Astrocyte (in vitro differentiated cells and primary cell): Measurements from ENCODE around the gene ATP2B3. TPM values are rescaled to one million over a fixed set of nuclear protein-coding genes. Genes with fewer than 3 reads are reported as not detected.

Experiments
- DNase-seq: peaks from one replicate; pipeline ENCODE4 v3.0.0-alpha.2; 2010; ENCODE audit warnings: low read depth
- FAIRE-seq: peaks from 2 replicates; lab custom pipeline; 2011; peaks lifted over from hg19 to GRCh38; lab: Jason Lieb, UNC
- H2AFZ ChIP-seq: 2 replicates; pipeline ENCODE4 v1.6.0; 2012; ENCODE audit warnings: low read depth, low read length, inconsistent platforms
- H3K27ac ChIP-seq: 2 replicates; pipeline ENCODE4 v1.5.1; 2011; ENCODE audit warnings: low read depth, low read length, inconsistent platforms
- H3K27me3 ChIP-seq: 2 replicates; pipeline ENCODE4 v1.6.0; 2011; ENCODE audit warnings: low read length, inconsistent platforms; ENCODE audit not compliant: insufficient read depth
- H3K36me3 ChIP-seq: 2 replicates; pipeline ENCODE4 v1.5.1; 2011; ENCODE audit warnings: low read length, inconsistent platforms; ENCODE audit not compliant: insufficient read depth
- H3K4me1 ChIP-seq: 2 replicates; pipeline ENCODE4 v1.5.1; 2011; ENCODE audit warnings: low read length, inconsistent platforms; ENCODE audit not compliant: insufficient read depth
- H3K4me2 ChIP-seq: 2 replicates; pipeline ENCODE4 v1.6.0; 2012; ENCODE audit warnings: low read length, inconsistent platforms
- H3K4me3 ChIP-seq: 2 replicates; pipeline ENCODE4 v1.5.1; 2011; ENCODE audit warnings: low read depth, mild to moderate bottlenecking, low read length, inconsistent platforms; ENCODE audit not compliant: insufficient read depth
- H3K79me2 ChIP-seq: 2 replicates; pipeline ENCODE4 v1.6.0; 2012; ENCODE audit warnings: mild to moderate bottlenecking, low read length, inconsistent platforms; ENCODE audit not compliant: insufficient read depth
- H3K9ac ChIP-seq: 2 replicates; pipeline ENCODE4 v1.6.0; 2012; ENCODE audit warnings: mild to moderate bottlenecking, low read length, inconsistent platforms
- H3K9me3 ChIP-seq: 2 replicates; pipeline ENCODE4 v1.5.1; 2012; ENCODE audit warnings: low read depth, mild to moderate bottlenecking, low read length, inconsistent platforms; ENCODE audit not compliant: insufficient read depth
- H4K20me1 ChIP-seq: 2 replicates; pipeline ENCODE4 v1.6.0; 2012; ENCODE audit warnings: low read length, inconsistent platforms; ENCODE audit not compliant: insufficient read depth
- H3K27ac Mint-ChIP-seq: one replicate; pipeline ENCODE4 v1.8.0; 2021; ENCODE audit warnings: mild to moderate bottlenecking, mixed read lengths; ENCODE audit not compliant: unreplicated experiment
- H3K27me3 Mint-ChIP-seq: one replicate; pipeline ENCODE4 v1.8.0; 2021; ENCODE audit warnings: low read depth, mixed read lengths; ENCODE audit not compliant: unreplicated experiment
- H3K36me3 Mint-ChIP-seq: one replicate; pipeline ENCODE4 v1.8.0; 2021; ENCODE audit warnings: low read depth, mixed read lengths; ENCODE audit not compliant: unreplicated experiment
- H3K4me1 Mint-ChIP-seq: one replicate; pipeline ENCODE4 v1.8.0; 2021; ENCODE audit warnings: low read depth, mixed read lengths; ENCODE audit not compliant: unreplicated experiment
- H3K4me3 Mint-ChIP-seq: one replicate; pipeline ENCODE4 v1.8.0; 2021; ENCODE audit warnings: mild to moderate bottlenecking, moderate library complexity, mixed read lengths; ENCODE audit not compliant: unreplicated experiment
- H3K9me3 Mint-ChIP-seq: one replicate; pipeline ENCODE4 v1.8.0; 2021; ENCODE audit warnings: mild to moderate bottlenecking, mixed read lengths; ENCODE audit not compliant: unreplicated experiment
- CTCF ChIP-seq: IDR thresholded peaks from 2 replicates; pipeline ENCODE4 v1.5.1; 2011; ENCODE audit warnings: low read depth, mild to moderate bottlenecking, inconsistent platforms, low read length, moderate library complexity; ENCODE audit not compliant: insufficient read depth
- EZH2 ChIP-seq: IDR thresholded peaks from 2 replicates; pipeline ENCODE4 v1.6.1; 2012; ENCODE audit warnings: mild to moderate bottlenecking, low read length, inconsistent platforms; ENCODE audit not compliant: insufficient read depth
- total RNA-seq: library from RNA; stranded (reverse); gene quantifications from 2 replicates; pipeline ENCODE4 v1.2.1, GENCODE V29; 2021

Gene ATP2B3
- total RNA-seq, 1 donor from 2014 or later = 0.52 TPM

DNA sequence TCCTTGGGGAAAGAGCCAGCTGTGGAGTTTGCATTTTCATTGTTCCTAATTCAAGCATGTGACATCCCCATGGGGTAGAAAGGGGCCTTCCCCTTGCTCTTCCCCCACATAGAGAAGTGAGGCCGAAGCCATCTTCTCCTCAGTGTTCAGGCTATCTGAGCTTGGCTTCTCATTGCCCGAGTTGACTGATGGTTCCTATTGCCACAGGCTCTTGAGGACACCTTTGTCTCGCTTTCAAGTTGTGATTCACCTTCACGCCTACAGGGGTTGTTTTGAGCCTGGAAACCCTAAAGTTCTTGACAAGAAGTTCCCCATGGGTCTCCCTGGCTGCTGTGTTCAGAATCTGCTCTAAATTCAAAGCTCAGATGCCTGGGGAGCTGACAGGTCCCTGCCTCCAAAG is 56.5 kb downstream of the ATP2B3 start:
- Mint-ChIP-seq H3K4me1 (no peaks in the 10 kb centered on the region), H3K4me3 (no peak overlapping the region), H3K27ac (no peak overlapping the region), H3K9me3 (no peaks in the 10 kb centered on the region), H3K36me3 (no peaks in the 10 kb centered on the region), H3K27me3 (peaks cover 19% of the 10 kb centered on the region)
- no peak overlapping the region for H3K4me3 ChIP-seq
- TF ChIP-seq EZH2 = no peak
- TF ChIP-seq CTCF = no peak
- no peak overlapping the region for H3K9ac ChIP-seq
- H3K4me2 ChIP-seq = no peak overlapping the region
- H4K20me1 ChIP-seq = no peaks in the 10 kb centered on the region
- DNase-seq = no peak
- no peaks in the 10 kb centered on the region for H3K27me3 ChIP-seq
- no peaks in the 10 kb centered on the region for H3K36me3 ChIP-seq
- no peak overlapping the region for H3K27ac ChIP-seq
- no peaks in the 10 kb centered on the region for H3K4me1 ChIP-seq
- H3K79me2 ChIP-seq = no peaks in the 10 kb centered on the region
- H3K9me3 ChIP-seq = no peaks in the 10 kb centered on the region
- FAIRE-seq = no peak
- no peak overlapping the region for H2AFZ ChIP-seq

- Histone ChIP-seq H3K9ac (no peak overlapping the region), H3K36me3 (no peaks in the 10 kb centered on the region), H3K9me3 (no peaks in the 10 kb centered on the region), H3K4me2 (no peak overlapping the region), H3K4me3 (no peak overlapping the region), H3K27ac (no peak overlapping the region), H3K79me2 (no peaks in the 10 kb centered on the region), H3K27me3 (no peaks in the 10 kb centered on the region), H2AFZ (no peak overlapping the region), H3K4me1 (no peaks in the 10 kb centered on the region), H4K20me1 (no peaks in the 10 kb centered on the region)
- no peak for TF ChIP-seq EZH2
- H3K27ac Mint-ChIP-seq = no peak overlapping the region
- no peak overlapping the region for H3K4me3 Mint-ChIP-seq
- no peaks in the 10 kb centered on the region for H3K36me3 Mint-ChIP-seq
- DNase-seq = no peak
- peaks cover 23% of the 10 kb centered on the region for H3K27me3 Mint-ChIP-seq
- FAIRE-seq = no peak
- no peaks in the 10 kb centered on the region for H3K4me1 Mint-ChIP-seq
- H3K9me3 Mint-ChIP-seq = no peaks in the 10 kb centered on the region
Measured at GRCh38 chrX:153576239-153576870, 58.9 kb downstream of the ATP2B3 start.

GRCh38 chrX:153576961-153577360 is 59.5 kb downstream of the ATP2B3 start:
- Histone ChIP-seq H3K9ac (no peak overlapping the region), H3K4me3 (no peak overlapping the region), H3K4me2 (no peak overlapping the region), H3K27ac (no peak overlapping the region), H3K36me3 (no peaks in the 10 kb centered on the region), H3K4me1 (no peaks in the 10 kb centered on the region), H4K20me1 (no peaks in the 10 kb centered on the region), H3K79me2 (no peaks in the 10 kb centered on the region), H3K27me3 (no peaks in the 10 kb centered on the region), H2AFZ (no peak overlapping the region), H3K9me3 (no peaks in the 10 kb centered on the region)
- Mint-ChIP-seq H3K4me3 (no peak overlapping the region), H3K27me3 (peaks cover 23% of the 10 kb centered on the region), H3K27ac (no peak overlapping the region), H3K4me1 (no peaks in the 10 kb centered on the region), H3K9me3 (no peaks in the 10 kb centered on the region), H3K36me3 (no peaks in the 10 kb centered on the region)
- FAIRE-seq = no peak
- no peak for DNase-seq
- TF ChIP-seq CTCF (no peak), EZH2 (no peak)
